ENCODE measurements around the gene LRMDA. TPM values are rescaled to one million over a fixed set of nuclear protein-coding genes. Genes with fewer than 3 reads are reported as not detected.

Gene LRMDA
- total RNA-seq, 1 experiment from 2014 or later = 1.2 TPM

DNA sequence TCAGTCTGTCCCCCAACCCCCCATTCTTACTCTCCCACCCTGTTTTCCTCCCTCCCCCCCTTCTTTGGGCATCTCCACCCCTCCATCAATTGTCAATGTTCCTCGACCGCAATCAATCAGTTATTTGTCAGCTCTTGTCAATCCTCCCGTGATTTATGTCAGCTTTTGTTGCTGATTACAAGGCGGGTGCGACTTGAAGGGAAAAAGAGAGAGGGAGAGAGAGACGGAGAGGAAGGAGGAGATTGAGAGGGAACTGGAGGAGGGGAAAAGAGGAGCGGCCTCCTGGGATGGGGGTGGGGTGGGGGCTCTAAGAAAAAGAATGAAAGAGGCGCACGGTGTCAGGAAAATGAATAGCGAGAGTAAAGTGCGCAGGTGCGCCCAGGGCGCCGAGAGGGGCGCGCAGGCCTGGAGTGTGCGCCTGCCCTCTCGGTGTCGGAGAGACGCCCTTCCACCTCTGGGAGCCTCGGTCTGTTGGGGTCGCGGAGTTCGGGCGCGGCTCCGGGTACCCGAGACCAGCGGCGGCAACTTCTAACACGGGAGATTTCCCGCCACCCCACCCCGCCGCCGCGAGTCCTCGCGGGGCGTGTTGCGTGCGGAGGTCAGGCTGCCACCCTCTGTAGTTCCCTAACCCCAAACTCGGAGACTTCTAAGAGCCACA lies 28.8 kb upstream of the LRMDA start:
- intact Hi-C loops (cut with micrococcal nuclease) = loop anchor here (1.0 to 10.0 kb wide), 6 partner anchors 508 to 1710 kb away; partner anchors contain the start of gene KAT6B
- DNase-seq = peak; percentile 91
- TF ChIP-seq EZH2 (IDR thresholded peaks at IDR 0.05; ENCODE audit: low read length, unreplicated experiment) = peak; percentile 92
- no peak for TF ChIP-seq EZH2phosphoT487 (IDR thresholded peaks at IDR 0.05; ENCODE audit: borderline replicate concordance, low read length)
- Histone ChIP-seq H4K20me1 (ENCODE audit: low read length) (peaks cover 22% of the 10 kb centered on the region), H3K9me2 (replicated peaks; ENCODE audit: low read length) (no peaks in the 10 kb centered on the region), H2AFZ (ENCODE audit: low read length) (peak overlapping the region; percentile 89), H3F3A (ENCODE audit: low read length, unreplicated experiment) (no peaks in the 10 kb centered on the region), H3K9me3 (ENCODE audit: low read length) (no peaks in the 10 kb centered on the region), H3K27ac (ENCODE audit: low read length) (peak overlapping the region; percentile 81), H3K79me2 (ENCODE audit: low read length) (peaks cover 86% of the 10 kb centered on the region), H3K4me2 (ENCODE audit: low read length) (peak overlapping the region; percentile 84), H3K4me3 (ENCODE audit: low read length) (peak overlapping the region; percentile 79), H3K36me3 (ENCODE audit: low read depth, low read length) (no peaks in the 10 kb centered on the region), H3K27me3 (ENCODE audit: low read length) (peaks cover 98% of the 10 kb centered on the region), H3K9ac (ENCODE audit: low read length) (peak overlapping the region; percentile 80), H3K4me1 (ENCODE audit: insufficient read depth, low read length) (peaks cover 23% of the 10 kb centered on the region)
- no TSS peak for BruUV-seq (replicated peaks)
- peak; percentile 7 for ATAC-seq
- ChIA-PET POLR2A (ENCODE audit: unreplicated experiment) (interaction anchor here (0.5 to 1.2 kb wide), 4 partner anchors 107 to 1382 kb away, joined by 6 to 11 read pairs (median 8); no protein-coding TSS in a partner anchor), CTCF (interaction anchor here (0.5 to 2.0 kb wide), 9 partner anchors 201 to 1149 kb away, joined by 3 to 26 read pairs (median 3); no protein-coding TSS in a partner anchor)

GRCh38 chr10:75403144-75403938 lies 28.1 kb upstream of the LRMDA start:
- ATAC-seq (no peak), DNase-seq (peak; percentile 65)
- Histone ChIP-seq H4K20me1 (ENCODE audit: low read length) (peaks cover 17% of the 10 kb centered on the region), H3K27me3 (ENCODE audit: low read length) (peaks cover 98% of the 10 kb centered on the region), H3K4me3 (ENCODE audit: low read length) (peak overlapping the region; percentile 79), H3K4me1 (ENCODE audit: insufficient read depth, low read length) (peaks cover 26% of the 10 kb centered on the region), H3K9ac (ENCODE audit: low read length) (peak overlapping the region; percentile 80), H3K9me3 (ENCODE audit: low read length) (no peaks in the 10 kb centered on the region), H3K79me2 (ENCODE audit: low read length) (peaks cover 86% of the 10 kb centered on the region), H3F3A (ENCODE audit: low read length, unreplicated experiment) (no peaks in the 10 kb centered on the region), H3K4me2 (ENCODE audit: low read length) (peak overlapping the region; percentile 84), H3K9me2 (replicated peaks; ENCODE audit: low read length) (no peaks in the 10 kb centered on the region), H3K36me3 (ENCODE audit: low read depth, low read length) (no peaks in the 10 kb centered on the region), H2AFZ (ENCODE audit: low read length) (peak overlapping the region; percentile 89), H3K27ac (ENCODE audit: low read length) (peak overlapping the region; percentile 81)
- peak; percentile 70 for TF ChIP-seq EZH2 (IDR thresholded peaks at IDR 0.05; ENCODE audit: low read length, unreplicated experiment)
- TF ChIP-seq EZH2phosphoT487 (IDR thresholded peaks at IDR 0.05; ENCODE audit: borderline replicate concordance, low read length) = peak; percentile 61; the same call in 1 of the 2 replicates
- TF ChIP-seq CTCF (conservative IDR thresholded peaks at IDR 0.05; ENCODE audit: low read depth, low read length) = peak; percentile 30; the same call in 1 of the 2 replicates
- ChIA-PET POLR2A (ENCODE audit: unreplicated experiment) (no interaction called here), CTCF (interaction anchor here (1.0 kb wide), 1 partner anchor 633 kb away, joined by 3 read pairs; no protein-coding TSS in a partner anchor)
- BruUV-seq (replicated peaks) = TSS peak; percentile 32
- intact Hi-C loops (cut with micrococcal nuclease) = loop anchor here (5.0 to 10.0 kb wide), 4 partner anchors 579 to 1709 kb away; partner anchors contain the start of gene KAT6B
